Bronchial epithelial cell (primary cell): ENCODE measurements around the gene PTPRF. TPM values are rescaled to one million over a fixed set of nuclear protein-coding genes. Genes with fewer than 3 reads are reported as not detected.

ENCODE experiments used
- DNase-seq: peaks from one replicate; pipeline ENCODE4 v3.0.0-alpha.2; 2010; ENCODE audit warnings: low read depth
- FAIRE-seq: peaks from 2 replicates; lab custom pipeline; 2011; peaks lifted over from hg19 to GRCh38; lab: Jason Lieb, UNC
- H3K27me3 ChIP-seq: 2 replicates; pipeline ENCODE4 v1.5.1; 2011; ENCODE audit warnings: low read length; ENCODE audit not compliant: control insufficient read depth, insufficient read depth
- H3K36me3 ChIP-seq: 2 replicates; pipeline ENCODE4 v1.5.1; 2011; ENCODE audit warnings: low read length; ENCODE audit not compliant: control insufficient read depth, insufficient read depth
- H3K4me3 ChIP-seq: 2 replicates; pipeline ENCODE4 v1.5.1; 2011; ENCODE audit warnings: mild to moderate bottlenecking, low read depth, low read length, control low read depth
- CTCF ChIP-seq: IDR thresholded peaks from 2 replicates; pipeline ENCODE4 v1.5.1; 2011; ENCODE audit warnings: mild to moderate bottlenecking, moderate library complexity, low read length, control low read depth, inconsistent platforms; ENCODE audit not compliant: insufficient read depth, severe bottlenecking
- total RNA-seq: library from RNA; depleted of rRNA; stranded (reverse); fragments of >200 nt; gene quantifications from 2 replicates; pipeline ENCODE4 v1.2.1, GENCODE V29; 2014

The PTPRF gene
- 127 and 202 TPM in 2 replicates for total RNA-seq

GRCh38 chr1:43530483-43531106, at the start of gene PTPRF:
PTPRF (plus strand) TSS chr1:43530883; CDS start chr1:43545076, 14,193 bp downstream.
- no peak for TF ChIP-seq CTCF
- Histone ChIP-seq H3K4me3 (peak within 1 kb of the TSS; percentile 87), H3K36me3 (no peaks in the 10 kb centered on the region), H3K27me3 (no peaks in the 10 kb centered on the region)
- DNase-seq (no peak), FAIRE-seq (no peak)

- FAIRE-seq (no peak), DNase-seq (no peak)
- Histone ChIP-seq H3K36me3 (no peaks in the 10 kb centered on the region), H3K27me3 (no peaks in the 10 kb centered on the region), H3K4me3 (no peak overlapping the region)
- no peak for TF ChIP-seq CTCF
Measured at GRCh38 chr1:43481491-43481890, 49.2 kb upstream of the PTPRF start.

GRCh38 chr1:43482215-43482614, 48.5 kb upstream of the PTPRF start:
- DNase-seq (no peak), FAIRE-seq (no peak)
- TF ChIP-seq CTCF = no peak
- Histone ChIP-seq H3K4me3 (no peak overlapping the region), H3K36me3 (no peaks in the 10 kb centered on the region), H3K27me3 (no peaks in the 10 kb centered on the region)

- TF ChIP-seq CTCF = no peak
- FAIRE-seq (no peak), DNase-seq (no peak)
- Histone ChIP-seq H3K36me3 (no peaks in the 10 kb centered on the region), H3K27me3 (no peaks in the 10 kb centered on the region), H3K4me3 (no peak overlapping the region)
Measured at GRCh38 chr1:43484367-43484766, 46.3 kb upstream of the PTPRF start.

GRCh38 chr1:43488165-43488564, 42.5 kb upstream of the PTPRF start:
- TF ChIP-seq CTCF = no peak
- H3K36me3 ChIP-seq = no peaks in the 10 kb centered on the region
- H3K4me3 ChIP-seq = no peak overlapping the region
- FAIRE-seq (no peak), DNase-seq (no peak)
- no peaks in the 10 kb centered on the region for H3K27me3 ChIP-seq

- no peaks in the 10 kb centered on the region for H3K36me3 ChIP-seq
- no peak for TF ChIP-seq CTCF
- DNase-seq = no peak
- no peaks in the 10 kb centered on the region for H3K27me3 ChIP-seq
- no peak for FAIRE-seq
- no peak overlapping the region for H3K4me3 ChIP-seq
Measured at GRCh38 chr1:43491061-43491460, 39.6 kb upstream of the PTPRF start.
